ENCODE measurements around the gene ALK.

The ALK gene

DNA sequence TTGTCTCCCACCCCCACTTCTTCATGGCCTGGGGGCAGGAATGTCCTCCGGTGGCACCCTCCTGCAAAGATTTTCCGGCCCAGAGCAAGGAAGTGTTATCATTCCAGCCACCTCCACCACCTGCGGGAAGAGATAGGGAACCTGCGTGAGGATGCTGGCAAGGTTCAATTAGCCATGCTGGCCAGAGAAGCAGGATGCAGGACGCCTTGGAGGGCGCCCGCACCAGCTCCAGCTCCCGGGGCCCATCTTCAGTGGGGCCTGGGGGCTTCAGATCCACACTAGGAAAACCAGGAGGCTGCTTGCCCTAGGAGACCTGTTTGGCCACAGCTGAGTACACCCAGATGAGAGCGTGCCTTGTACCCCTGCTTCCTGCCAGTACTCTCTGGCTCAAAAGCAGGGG, 692.4 kb downstream of the ALK start:
- Histone ChIP-seq H3K4me3 (ENCODE audit: insufficient read depth, low read depth, low read length) (no peak overlapping the region), H3K36me3 (ENCODE audit: control insufficient read depth, insufficient read depth, low read length) (no peaks in the 10 kb centered on the region), H3K9me3 (ENCODE audit: control insufficient read depth, low read length) (no peaks in the 10 kb centered on the region), H3K27ac (ENCODE audit: insufficient read depth, low read depth, low read length, poor library complexity, severe bottlenecking) (no peak overlapping the region), H3K4me1 (ENCODE audit: control insufficient read depth, insufficient read depth, low read length) (no peaks in the 10 kb centered on the region), H3K27me3 (ENCODE audit: control insufficient read depth, insufficient read depth, low read length, poor library complexity, severe bottlenecking) (no peaks in the 10 kb centered on the region)
- WGBS, 2 experiments, result 91 to 94% methylated on average over 9 of the region's 9 CpGs

- Histone ChIP-seq H3K27ac (ENCODE audit: insufficient read depth, low read depth, low read length, poor library complexity, severe bottlenecking) (no peak overlapping the region), H3K36me3 (ENCODE audit: control insufficient read depth, insufficient read depth, low read length) (no peaks in the 10 kb centered on the region), H3K9me3 (ENCODE audit: control insufficient read depth, low read length) (no peaks in the 10 kb centered on the region), H3K4me1 (ENCODE audit: control insufficient read depth, insufficient read depth, low read length) (no peaks in the 10 kb centered on the region), H3K27me3 (ENCODE audit: control insufficient read depth, insufficient read depth, low read length, poor library complexity, severe bottlenecking) (no peaks in the 10 kb centered on the region), H3K4me3 (ENCODE audit: insufficient read depth, low read depth, low read length) (no peak overlapping the region)
- 80 to 86% methylated on average over 15 of the region's 15 CpGs for WGBS, 2 experiments
Measured at GRCh38 chr2:29227935-29228675, 693.3 kb downstream of the ALK start.

DNA sequence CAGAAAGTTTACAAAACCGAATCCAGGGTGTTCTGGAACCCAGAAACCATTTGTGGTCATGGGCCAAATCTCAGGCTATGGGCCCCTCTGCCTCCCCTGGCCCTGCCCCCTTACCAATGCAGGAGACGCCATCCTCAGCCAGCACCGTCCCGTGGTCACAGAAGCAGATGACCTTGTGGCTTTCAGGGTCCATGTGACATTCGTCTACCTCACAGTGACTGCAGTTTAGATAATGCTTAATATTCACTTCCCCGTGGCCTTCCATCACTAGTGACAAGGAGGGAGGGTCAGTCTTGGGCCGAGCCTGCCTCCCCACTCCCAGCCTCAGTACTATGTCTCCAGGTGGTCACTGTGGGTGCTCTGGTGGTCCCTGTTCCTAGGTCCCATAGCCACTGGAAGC, 694.6 kb downstream of the ALK start:
- H3K4me1 ChIP-seq (ENCODE audit: control insufficient read depth, insufficient read depth, low read length), result no peaks in the 10 kb centered on the region
- no peak overlapping the region for H3K4me3 ChIP-seq (ENCODE audit: insufficient read depth, low read depth, low read length)
- 84 to 90% methylated on average over 7 of the region's 7 CpGs for WGBS, 2 experiments
- no peaks in the 10 kb centered on the region for H3K27me3 ChIP-seq (ENCODE audit: control insufficient read depth, insufficient read depth, low read length, poor library complexity, severe bottlenecking)
- no peak overlapping the region for H3K27ac ChIP-seq (ENCODE audit: insufficient read depth, low read depth, low read length, poor library complexity, severe bottlenecking)
- H3K36me3 ChIP-seq (ENCODE audit: control insufficient read depth, insufficient read depth, low read length), result no peaks in the 10 kb centered on the region
- no peaks in the 10 kb centered on the region for H3K9me3 ChIP-seq (ENCODE audit: control insufficient read depth, low read length)

DNA sequence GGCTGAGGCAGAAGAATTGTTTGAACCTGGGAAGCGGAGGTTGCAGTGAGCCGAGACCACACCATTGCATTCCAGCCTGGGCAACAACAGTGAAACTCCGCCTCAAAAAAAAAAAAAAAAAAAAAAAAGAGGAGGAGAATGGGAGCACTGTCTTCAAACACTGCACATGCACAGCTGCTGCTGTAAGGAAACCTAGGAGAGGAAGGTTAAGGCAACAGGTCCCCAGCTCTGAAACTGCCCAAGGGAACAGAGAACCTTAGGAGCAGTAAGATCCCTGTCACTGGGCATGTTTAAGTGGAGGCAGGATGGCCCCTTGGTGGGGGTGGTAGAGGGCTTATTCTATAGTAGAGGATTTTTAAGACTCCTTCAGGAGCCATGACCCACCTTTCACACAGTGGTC, 695.0 kb downstream of the ALK start:
- Histone ChIP-seq H3K27me3 (ENCODE audit: control insufficient read depth, insufficient read depth, low read length, poor library complexity, severe bottlenecking) (no peaks in the 10 kb centered on the region), H3K36me3 (ENCODE audit: control insufficient read depth, insufficient read depth, low read length) (no peaks in the 10 kb centered on the region), H3K9me3 (ENCODE audit: control insufficient read depth, low read length) (no peaks in the 10 kb centered on the region), H3K27ac (ENCODE audit: insufficient read depth, low read depth, low read length, poor library complexity, severe bottlenecking) (no peak overlapping the region), H3K4me1 (ENCODE audit: control insufficient read depth, insufficient read depth, low read length) (no peaks in the 10 kb centered on the region), H3K4me3 (ENCODE audit: insufficient read depth, low read depth, low read length) (no peak overlapping the region)
- WGBS, 2 experiments, result 85 to 94% methylated on average over 3 of the region's 3 CpGs

DNA sequence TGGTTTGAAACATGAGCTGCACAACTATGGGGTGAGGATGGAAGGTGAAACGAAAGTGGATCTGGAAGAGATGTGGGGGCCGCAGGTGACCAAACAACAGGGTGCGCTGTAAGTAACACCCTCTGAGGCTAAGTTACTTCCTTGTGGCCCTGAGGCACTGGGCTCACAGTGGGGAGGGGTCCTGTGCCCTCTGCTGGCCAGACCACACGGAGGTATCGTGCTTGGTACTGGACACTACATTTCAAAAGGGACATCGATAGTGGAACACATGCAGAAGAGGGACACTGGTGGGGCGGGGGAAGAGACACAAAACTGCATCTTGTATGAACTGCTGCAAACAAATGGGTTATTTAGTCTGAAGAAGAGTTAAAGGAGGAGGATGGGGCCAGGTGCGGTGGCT, 695.6 kb downstream of the ALK start:
- Histone ChIP-seq H3K4me1 (ENCODE audit: control insufficient read depth, insufficient read depth, low read length) (no peaks in the 10 kb centered on the region), H3K27me3 (ENCODE audit: control insufficient read depth, insufficient read depth, low read length, poor library complexity, severe bottlenecking) (no peaks in the 10 kb centered on the region), H3K9me3 (ENCODE audit: control insufficient read depth, low read length) (no peaks in the 10 kb centered on the region), H3K36me3 (ENCODE audit: control insufficient read depth, insufficient read depth, low read length) (no peaks in the 10 kb centered on the region), H3K27ac (ENCODE audit: insufficient read depth, low read depth, low read length, poor library complexity, severe bottlenecking) (no peak overlapping the region), H3K4me3 (ENCODE audit: insufficient read depth, low read depth, low read length) (no peak overlapping the region)
- WGBS, 2 experiments, result 73 to 75% methylated on average over 8 of the region's 8 CpGs

DNA sequence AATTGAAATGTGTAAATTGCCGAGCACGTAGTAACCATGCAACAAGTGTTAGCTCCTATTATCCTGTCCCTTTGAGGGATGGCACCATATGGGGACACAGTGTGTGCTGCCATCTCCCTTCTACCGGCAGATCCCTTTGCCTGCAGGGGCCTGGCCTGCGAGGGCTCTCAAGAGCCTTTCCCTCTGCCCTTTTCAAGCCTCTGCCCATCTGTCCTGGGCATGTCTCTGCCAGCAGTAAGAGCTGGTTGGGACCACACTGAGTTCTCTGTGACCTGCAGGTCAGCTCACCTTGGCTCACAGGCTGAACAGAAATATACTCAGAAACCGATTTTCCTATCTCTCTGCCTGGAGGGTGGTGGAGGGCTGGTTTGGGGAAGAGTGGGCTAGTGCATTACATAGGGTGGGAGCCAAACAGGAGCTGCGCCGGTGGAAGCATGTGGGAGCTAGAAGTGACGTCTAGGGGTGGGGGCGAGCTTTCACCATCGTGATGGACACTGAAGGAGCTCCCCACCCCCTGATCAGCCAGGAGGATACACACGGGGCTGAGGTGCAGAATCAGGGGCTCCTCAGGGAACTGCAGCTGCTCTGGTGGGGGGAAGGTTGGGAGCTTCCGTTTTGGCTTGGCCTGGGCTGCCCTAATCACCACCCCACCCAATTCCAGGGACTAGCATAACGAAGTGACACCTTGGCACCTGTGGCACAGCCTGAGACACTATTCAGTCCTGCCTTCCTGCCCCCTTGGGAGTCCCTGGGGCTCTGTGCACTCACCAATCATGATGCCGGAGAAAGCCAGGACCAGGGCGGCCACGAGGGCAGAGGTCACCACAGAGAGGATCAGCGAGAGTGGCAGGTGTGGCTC, 696.5 kb downstream of the ALK start:
- Histone ChIP-seq H3K27ac (ENCODE audit: insufficient read depth, low read depth, low read length, poor library complexity, severe bottlenecking) (no peak overlapping the region), H3K4me1 (ENCODE audit: control insufficient read depth, insufficient read depth, low read length) (no peaks in the 10 kb centered on the region), H3K36me3 (ENCODE audit: control insufficient read depth, insufficient read depth, low read length) (no peaks in the 10 kb centered on the region), H3K27me3 (ENCODE audit: control insufficient read depth, insufficient read depth, low read length, poor library complexity, severe bottlenecking) (no peaks in the 10 kb centered on the region), H3K4me3 (ENCODE audit: insufficient read depth, low read depth, low read length) (no peak overlapping the region), H3K9me3 (ENCODE audit: control insufficient read depth, low read length) (no peaks in the 10 kb centered on the region)
- 89 to 90% methylated on average over 17 of the region's 17 CpGs for WGBS, 2 experiments

DNA sequence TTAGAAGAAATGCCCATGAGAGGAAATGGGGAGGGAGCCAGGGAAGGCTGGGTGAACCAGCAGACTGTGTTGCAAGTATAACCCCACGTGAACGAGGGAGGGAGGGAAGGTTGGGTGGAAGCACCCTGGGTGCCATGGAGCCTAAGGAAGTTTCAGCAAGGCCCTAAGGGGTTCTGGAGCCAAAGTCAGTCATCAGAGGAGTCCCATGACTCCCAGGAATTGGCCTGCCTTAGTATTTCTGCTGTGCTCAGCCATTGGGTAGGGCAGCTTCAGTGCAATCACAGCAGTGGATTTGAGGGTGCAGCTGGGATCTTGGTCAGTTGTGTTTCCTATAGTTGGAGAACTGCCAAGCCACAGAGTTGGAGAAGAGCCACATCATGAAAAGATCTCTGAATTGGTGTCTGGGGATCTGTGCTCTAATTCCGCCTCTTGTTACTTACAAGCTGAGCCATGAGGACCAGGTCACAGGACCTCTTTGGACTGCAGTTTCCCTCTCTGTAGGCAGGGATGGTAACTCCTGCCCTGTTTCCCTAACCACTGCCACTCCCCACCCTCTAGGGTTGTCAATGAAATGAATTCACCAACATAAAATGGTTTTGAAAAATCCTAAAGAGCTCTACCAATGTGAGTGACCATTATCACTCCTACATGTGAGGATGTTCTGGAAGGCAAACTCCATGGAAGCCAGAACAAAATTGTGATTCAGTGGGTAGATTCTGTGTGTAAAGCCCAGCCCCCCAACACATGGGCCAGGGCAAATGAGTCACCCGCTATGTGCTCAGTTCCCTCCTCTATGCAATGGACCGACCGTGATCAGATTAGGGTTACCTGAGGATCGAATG, 697.3 kb downstream of the ALK start:
- 92 to 93% methylated on average over 7 of the region's 7 CpGs for WGBS, 2 experiments
- no peaks in the 10 kb centered on the region for H3K36me3 ChIP-seq (ENCODE audit: control insufficient read depth, insufficient read depth, low read length)
- no peaks in the 10 kb centered on the region for H3K27me3 ChIP-seq (ENCODE audit: control insufficient read depth, insufficient read depth, low read length, poor library complexity, severe bottlenecking)
- no peaks in the 10 kb centered on the region for H3K9me3 ChIP-seq (ENCODE audit: control insufficient read depth, low read length)
- H3K4me3 ChIP-seq (ENCODE audit: insufficient read depth, low read depth, low read length), result no peak overlapping the region
- H3K4me1 ChIP-seq (ENCODE audit: control insufficient read depth, insufficient read depth, low read length), result no peaks in the 10 kb centered on the region
- no peak overlapping the region for H3K27ac ChIP-seq (ENCODE audit: insufficient read depth, low read depth, low read length, poor library complexity, severe bottlenecking)

- Histone ChIP-seq H3K4me1 (ENCODE audit: control insufficient read depth, insufficient read depth, low read length) (no peaks in the 10 kb centered on the region), H3K27me3 (ENCODE audit: control insufficient read depth, insufficient read depth, low read length, poor library complexity, severe bottlenecking) (no peaks in the 10 kb centered on the region), H3K27ac (ENCODE audit: insufficient read depth, low read depth, low read length, poor library complexity, severe bottlenecking) (no peak overlapping the region), H3K4me3 (ENCODE audit: insufficient read depth, low read depth, low read length) (no peak overlapping the region), H3K36me3 (ENCODE audit: control insufficient read depth, insufficient read depth, low read length) (no peaks in the 10 kb centered on the region), H3K9me3 (ENCODE audit: control insufficient read depth, low read length) (no peaks in the 10 kb centered on the region)
- 94 to 96% methylated on average over 11 of the region's 11 CpGs for WGBS, 2 experiments
Measured at GRCh38 chr2:29223257-29223656, 698.1 kb downstream of the ALK start.

DNA sequence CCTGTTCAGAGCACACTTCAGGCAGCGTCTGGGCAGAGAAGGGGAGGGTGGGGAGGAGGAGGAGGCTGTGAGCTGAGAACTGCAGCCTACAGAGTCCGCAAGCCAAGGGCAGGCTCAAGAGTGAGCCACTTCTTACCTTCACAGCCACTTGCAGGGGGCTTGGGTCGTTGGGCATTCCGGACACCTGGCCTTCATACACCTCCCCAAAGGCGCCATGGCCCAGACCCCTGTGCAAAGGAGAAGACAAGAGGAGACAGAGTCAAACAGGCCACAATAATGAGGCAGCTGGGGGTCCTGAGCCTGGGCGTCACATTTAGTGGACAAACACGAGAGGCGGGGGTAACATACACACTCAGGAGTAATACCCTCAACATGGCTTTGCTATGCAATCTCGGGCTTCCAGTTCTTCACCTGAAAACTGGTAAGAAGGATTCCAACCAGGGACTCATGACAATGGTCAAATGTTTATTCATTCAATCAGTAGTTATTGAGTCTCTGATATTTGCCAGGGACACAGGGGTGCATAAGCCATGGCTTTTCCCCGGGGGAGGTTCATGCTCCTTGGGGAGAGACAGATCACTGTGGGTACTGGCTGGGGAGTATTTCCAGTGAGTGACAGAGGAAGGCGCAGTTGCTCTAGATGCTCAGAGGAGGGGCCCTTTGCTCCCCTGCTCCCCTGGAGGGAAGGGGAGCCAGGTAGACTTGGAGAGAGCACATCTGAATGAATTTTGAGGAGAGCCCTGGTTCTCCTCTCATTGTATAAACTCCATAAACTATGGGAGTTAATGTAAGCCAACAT, 698.8 kb downstream of the ALK start:
- Histone ChIP-seq H3K27me3 (ENCODE audit: control insufficient read depth, insufficient read depth, low read length, poor library complexity, severe bottlenecking) (no peaks in the 10 kb centered on the region), H3K36me3 (ENCODE audit: control insufficient read depth, insufficient read depth, low read length) (no peaks in the 10 kb centered on the region), H3K27ac (ENCODE audit: insufficient read depth, low read depth, low read length, poor library complexity, severe bottlenecking) (no peak overlapping the region), H3K4me1 (ENCODE audit: control insufficient read depth, insufficient read depth, low read length) (no peaks in the 10 kb centered on the region), H3K4me3 (ENCODE audit: insufficient read depth, low read depth, low read length) (no peak overlapping the region), H3K9me3 (ENCODE audit: control insufficient read depth, low read length) (no peaks in the 10 kb centered on the region)
- WGBS, 2 experiments, result 94 to 96% methylated on average over 11 of the region's 11 CpGs

Data from ectodermal cell (in vitro differentiated cells).